ENCODE measurements around the gene NKTR.

DNA sequence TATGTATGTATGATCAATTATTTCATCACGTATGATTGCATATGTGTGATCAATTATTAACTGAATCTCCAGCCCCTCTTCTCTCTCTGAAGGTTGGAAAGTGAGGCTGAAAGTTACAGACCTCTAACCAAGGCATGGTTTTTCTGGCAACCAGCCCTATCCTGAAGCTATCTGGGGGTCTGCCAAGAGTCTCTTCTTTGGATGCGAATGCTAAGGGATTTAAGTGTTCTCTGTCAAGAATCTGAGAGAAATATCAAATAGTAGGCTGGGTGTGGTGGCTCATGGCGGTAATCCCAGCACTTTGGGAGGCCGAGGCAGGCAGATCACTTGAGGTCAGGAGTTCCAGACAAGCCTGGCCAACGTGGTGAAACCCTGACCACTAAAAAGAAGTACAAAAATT, 8.1 kb downstream of the NKTR start:
- TF ChIP-seq, protein P1, sequence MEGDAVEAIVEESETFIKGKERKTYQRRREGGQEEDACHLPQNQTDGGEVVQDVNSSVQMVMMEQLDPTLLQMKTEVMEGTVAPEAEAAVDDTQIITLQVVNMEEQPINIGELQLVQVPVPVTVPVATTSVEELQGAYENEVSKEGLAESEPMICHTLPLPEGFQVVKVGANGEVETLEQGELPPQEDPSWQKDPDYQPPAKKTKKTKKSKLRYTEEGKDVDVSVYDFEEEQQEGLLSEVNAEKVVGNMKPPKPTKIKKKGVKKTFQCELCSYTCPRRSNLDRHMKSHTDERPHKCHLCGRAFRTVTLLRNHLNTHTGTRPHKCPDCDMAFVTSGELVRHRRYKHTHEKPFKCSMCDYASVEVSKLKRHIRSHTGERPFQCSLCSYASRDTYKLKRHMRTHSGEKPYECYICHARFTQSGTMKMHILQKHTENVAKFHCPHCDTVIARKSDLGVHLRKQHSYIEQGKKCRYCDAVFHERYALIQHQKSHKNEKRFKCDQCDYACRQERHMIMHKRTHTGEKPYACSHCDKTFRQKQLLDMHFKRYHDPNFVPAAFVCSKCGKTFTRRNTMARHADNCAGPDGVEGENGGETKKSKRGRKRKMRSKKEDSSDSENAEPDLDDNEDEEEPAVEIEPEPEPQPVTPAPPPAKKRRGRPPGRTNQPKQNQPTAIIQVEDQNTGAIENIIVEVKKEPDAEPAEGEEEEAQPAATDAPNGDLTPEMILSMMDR (IDR thresholded peaks at IDR 0.05 in 2 of 3, conservative IDR thresholded peaks at IDR 0.05 in 1 of 3; ENCODE audit: insufficient read depth in 2 of 3, low read depth in 1 of 3, low read length in 3 of 3) = no peak
- TF ChIP-seq, protein P2, sequence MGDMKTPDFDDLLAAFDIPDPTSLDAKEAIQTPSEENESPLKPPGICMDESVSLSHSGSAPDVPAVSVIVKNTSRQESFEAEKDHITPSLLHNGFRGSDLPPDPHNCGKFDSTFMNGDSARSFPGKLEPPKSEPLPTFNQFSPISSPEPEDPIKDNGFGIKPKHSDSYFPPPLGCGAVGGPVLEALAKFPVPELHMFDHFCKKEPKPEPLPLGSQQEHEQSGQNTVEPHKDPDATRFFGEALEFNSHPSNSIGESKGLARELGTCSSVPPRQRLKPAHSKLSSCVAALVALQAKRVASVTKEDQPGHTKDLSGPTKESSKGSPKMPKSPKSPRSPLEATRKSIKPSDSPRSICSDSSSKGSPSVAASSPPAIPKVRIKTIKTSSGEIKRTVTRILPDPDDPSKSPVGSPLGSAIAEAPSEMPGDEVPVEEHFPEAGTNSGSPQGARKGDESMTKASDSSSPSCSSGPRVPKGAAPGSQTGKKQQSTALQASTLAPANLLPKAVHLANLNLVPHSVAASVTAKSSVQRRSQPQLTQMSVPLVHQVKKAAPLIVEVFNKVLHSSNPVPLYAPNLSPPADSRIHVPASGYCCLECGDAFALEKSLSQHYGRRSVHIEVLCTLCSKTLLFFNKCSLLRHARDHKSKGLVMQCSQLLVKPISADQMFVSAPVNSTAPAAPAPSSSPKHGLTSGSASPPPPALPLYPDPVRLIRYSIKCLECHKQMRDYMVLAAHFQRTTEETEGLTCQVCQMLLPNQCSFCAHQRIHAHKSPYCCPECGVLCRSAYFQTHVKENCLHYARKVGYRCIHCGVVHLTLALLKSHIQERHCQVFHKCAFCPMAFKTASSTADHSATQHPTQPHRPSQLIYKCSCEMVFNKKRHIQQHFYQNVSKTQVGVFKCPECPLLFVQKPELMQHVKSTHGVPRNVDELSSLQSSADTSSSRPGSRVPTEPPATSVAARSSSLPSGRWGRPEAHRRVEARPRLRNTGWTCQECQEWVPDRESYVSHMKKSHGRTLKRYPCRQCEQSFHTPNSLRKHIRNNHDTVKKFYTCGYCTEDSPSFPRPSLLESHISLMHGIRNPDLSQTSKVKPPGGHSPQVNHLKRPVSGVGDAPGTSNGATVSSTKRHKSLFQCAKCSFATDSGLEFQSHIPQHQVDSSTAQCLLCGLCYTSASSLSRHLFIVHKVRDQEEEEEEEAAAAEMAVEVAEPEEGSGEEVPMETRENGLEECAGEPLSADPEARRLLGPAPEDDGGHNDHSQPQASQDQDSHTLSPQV (IDR thresholded peaks at IDR 0.05) = no peak
- TF ChIP-seq CBX5 (IDR thresholded peaks at IDR 0.05; ENCODE audit: borderline replicate concordance, low read depth) (no peak), TOE1 (IDR thresholded peaks at IDR 0.05; ENCODE audit: borderline replicate concordance) (no peak), TOE1 (CRISPR knock-in tag; IDR thresholded peaks at IDR 0.05; ENCODE audit: borderline replicate concordance, low read depth) (no peak)
- TF ChIP-seq, protein P3, sequence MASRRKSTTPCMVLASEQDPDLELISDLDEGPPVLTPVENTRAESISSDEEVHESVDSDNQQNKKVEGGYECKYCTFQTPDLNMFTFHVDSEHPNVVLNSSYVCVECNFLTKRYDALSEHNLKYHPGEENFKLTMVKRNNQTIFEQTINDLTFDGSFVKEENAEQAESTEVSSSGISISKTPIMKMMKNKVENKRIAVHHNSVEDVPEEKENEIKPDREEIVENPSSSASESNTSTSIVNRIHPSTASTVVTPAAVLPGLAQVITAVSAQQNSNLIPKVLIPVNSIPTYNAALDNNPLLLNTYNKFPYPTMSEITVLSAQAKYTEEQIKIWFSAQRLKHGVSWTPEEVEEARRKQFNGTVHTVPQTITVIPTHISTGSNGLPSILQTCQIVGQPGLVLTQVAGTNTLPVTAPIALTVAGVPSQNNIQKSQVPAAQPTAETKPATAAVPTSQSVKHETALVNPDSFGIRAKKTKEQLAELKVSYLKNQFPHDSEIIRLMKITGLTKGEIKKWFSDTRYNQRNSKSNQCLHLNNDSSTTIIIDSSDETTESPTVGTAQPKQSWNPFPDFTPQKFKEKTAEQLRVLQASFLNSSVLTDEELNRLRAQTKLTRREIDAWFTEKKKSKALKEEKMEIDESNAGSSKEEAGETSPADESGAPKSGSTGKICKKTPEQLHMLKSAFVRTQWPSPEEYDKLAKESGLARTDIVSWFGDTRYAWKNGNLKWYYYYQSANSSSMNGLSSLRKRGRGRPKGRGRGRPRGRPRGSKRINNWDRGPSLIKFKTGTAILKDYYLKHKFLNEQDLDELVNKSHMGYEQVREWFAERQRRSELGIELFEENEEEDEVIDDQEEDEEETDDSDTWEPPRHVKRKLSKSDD (conservative IDR thresholded peaks at IDR 0.05; ENCODE audit: low read length) = no peak
- TF ChIP-seq, protein P4, sequence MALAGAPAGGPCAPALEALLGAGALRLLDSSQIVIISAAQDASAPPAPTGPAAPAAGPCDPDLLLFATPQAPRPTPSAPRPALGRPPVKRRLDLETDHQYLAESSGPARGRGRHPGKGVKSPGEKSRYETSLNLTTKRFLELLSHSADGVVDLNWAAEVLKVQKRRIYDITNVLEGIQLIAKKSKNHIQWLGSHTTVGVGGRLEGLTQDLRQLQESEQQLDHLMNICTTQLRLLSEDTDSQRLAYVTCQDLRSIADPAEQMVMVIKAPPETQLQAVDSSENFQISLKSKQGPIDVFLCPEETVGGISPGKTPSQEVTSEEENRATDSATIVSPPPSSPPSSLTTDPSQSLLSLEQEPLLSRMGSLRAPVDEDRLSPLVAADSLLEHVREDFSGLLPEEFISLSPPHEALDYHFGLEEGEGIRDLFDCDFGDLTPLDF (CRISPR knock-in tag; IDR thresholded peaks at IDR 0.05) = no peak
- TF ChIP-seq, protein P5, sequence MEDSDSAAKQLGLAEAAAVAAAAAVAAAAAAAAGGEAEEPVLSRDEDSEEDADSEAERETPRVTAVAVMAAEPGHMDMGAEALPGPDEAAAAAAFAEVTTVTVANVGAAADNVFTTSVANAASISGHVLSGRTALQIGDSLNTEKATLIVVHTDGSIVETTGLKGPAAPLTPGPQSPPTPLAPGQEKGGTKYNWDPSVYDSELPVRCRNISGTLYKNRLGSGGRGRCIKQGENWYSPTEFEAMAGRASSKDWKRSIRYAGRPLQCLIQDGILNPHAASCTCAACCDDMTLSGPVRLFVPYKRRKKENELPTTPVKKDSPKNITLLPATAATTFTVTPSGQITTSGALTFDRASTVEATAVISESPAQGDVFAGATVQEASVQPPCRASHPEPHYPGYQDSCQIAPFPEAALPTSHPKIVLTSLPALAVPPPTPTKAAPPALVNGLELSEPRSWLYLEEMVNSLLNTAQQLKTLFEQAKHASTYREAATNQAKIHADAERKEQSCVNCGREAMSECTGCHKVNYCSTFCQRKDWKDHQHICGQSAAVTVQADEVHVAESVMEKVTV (CRISPR knock-in tag; IDR thresholded peaks at IDR 0.05) = no peak
- TF ChIP-seq, protein P6, sequence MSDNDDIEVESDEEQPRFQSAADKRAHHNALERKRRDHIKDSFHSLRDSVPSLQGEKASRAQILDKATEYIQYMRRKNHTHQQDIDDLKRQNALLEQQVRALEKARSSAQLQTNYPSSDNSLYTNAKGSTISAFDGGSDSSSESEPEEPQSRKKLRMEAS (CRISPR knock-in tag; IDR thresholded peaks at IDR 0.05) = no peak
- TF ChIP-seq, protein P7, sequence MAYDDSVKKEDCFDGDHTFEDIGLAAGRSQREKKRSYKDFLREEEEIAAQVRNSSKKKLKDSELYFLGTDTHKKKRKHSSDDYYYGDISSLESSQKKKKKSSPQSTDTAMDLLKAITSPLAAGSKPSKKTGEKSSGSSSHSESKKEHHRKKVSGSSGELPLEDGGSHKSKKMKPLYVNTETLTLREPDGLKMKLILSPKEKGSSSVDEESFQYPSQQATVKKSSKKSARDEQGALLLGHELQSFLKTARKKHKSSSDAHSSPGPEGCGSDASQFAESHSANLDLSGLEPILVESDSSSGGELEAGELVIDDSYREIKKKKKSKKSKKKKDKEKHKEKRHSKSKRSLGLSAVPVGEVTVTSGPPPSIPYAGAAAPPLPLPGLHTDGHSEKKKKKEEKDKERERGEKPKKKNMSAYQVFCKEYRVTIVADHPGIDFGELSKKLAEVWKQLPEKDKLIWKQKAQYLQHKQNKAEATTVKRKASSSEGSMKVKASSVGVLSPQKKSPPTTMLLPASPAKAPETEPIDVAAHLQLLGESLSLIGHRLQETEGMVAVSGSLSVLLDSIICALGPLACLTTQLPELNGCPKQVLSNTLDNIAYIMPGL (CRISPR knock-in tag; IDR thresholded peaks at IDR 0.05) = no peak

All from K562 (cell line).